Panc1 (cell line): ENCODE measurements around the gene SLC32A1. TPM values are rescaled to one million over a fixed set of nuclear protein-coding genes. Genes with fewer than 3 reads are reported as not detected.

Experiments
- ATAC-seq: fragments of 200-7000 bp; cut with Tn5 transposase; 2 replicates; pipeline ENCODE4 v1.9.1; 2020; ENCODE audit warnings: mild to moderate bottlenecking, moderate library complexity
- BruUV-seq: library from RNA; stranded (reverse); fragments of 400-500 nt; replicated peaks from 2 replicates; lab custom pipeline; 2021; lab: Mats Ljungman, UMichigan
- CTCF ChIA-PET: fragments of 300-600 bp; sonication (Branson Sonifier 250); formaldehyde crosslinking; loops from one replicate; lab custom pipeline; 2022; ENCODE audit warnings: antibody characterized with exemption; lab: Charles Lee
- POLR2A ChIA-PET: fragments of 300-600 bp; sonication (Branson Sonifier 250); formaldehyde crosslinking; loops from one replicate; lab custom pipeline; 2022; ENCODE audit warnings: antibody characterized with exemption; lab: Charles Lee
- DNase-seq: peaks from one replicate; pipeline ENCODE4 v3.0.0-alpha.2; 2010; ENCODE audit warnings: low read depth, low spot score
- H3K27ac ChIP-seq: 2 replicates; pipeline ENCODE4 v1.5.1; 2011; ENCODE audit warnings: mild to moderate bottlenecking, low read length, inconsistent platforms
- H3K27me3 ChIP-seq: fragments of 200-500 bp; sonication (Bioruptor generic); 2 replicates; pipeline ENCODE4 v1.6.0; 2014; ENCODE audit warnings: low read length, inconsistent platforms; ENCODE audit not compliant: control insufficient read depth, insufficient read depth
- H3K36me3 ChIP-seq: fragments of 200-500 bp; sonication (Bioruptor generic); 2 replicates; pipeline ENCODE4 v1.5.1; 2014; ENCODE audit warnings: inconsistent platforms, mild to moderate bottlenecking, low read length, moderate library complexity; ENCODE audit not compliant: control insufficient read depth, insufficient read depth
- H3K4me1 ChIP-seq: 2 replicates; pipeline ENCODE4 v1.5.1; 2011; ENCODE audit warnings: inconsistent platforms, mild to moderate bottlenecking, low read length, moderate library complexity; ENCODE audit not compliant: control insufficient read depth, insufficient read depth
- H3K4me3 ChIP-seq, 2 experiments: 2 replicates each; pipeline ENCODE4 v1.5.1; 2011 to 2012; ENCODE audit warnings: low read depth in 2 of 2, low read length in 2 of 2, mild to moderate bottlenecking in 2 of 2, inconsistent platforms in 1 of 2, moderate library complexity in 1 of 2
- H3K9me3 ChIP-seq: fragments of 200-500 bp; sonication (Bioruptor generic); 2 replicates; pipeline ENCODE4 v1.5.1; 2014; ENCODE audit warnings: low read depth, mild to moderate bottlenecking, inconsistent platforms, low read length, moderate library complexity; ENCODE audit not compliant: control insufficient read depth, insufficient read depth
- CTCF ChIP-seq: fragments of 450-650 bp; IDR thresholded peaks from 2 replicates; pipeline ENCODE4 v1.5.1; 2017; ENCODE audit warnings: mild to moderate bottlenecking
- POLR2AphosphoS5 ChIP-seq: IDR thresholded peaks from 2 replicates; pipeline ENCODE4 v1.6.1; 2012; ENCODE audit warnings: mild to moderate bottlenecking, low read depth, low read length, moderate library complexity
- REST ChIP-seq, 2 experiments: IDR thresholded peaks; 2 replicates each; pipeline ENCODE4 v1.6.1; 2011 to 2012; ENCODE audit warnings: low read depth in 2 of 2, control low read depth in 1 of 2, low read length in 1 of 2, mild to moderate bottlenecking in 1 of 2, moderate library complexity in 1 of 2; ENCODE audit not compliant: insufficient read depth in 1 of 2
- SIN3A ChIP-seq: IDR thresholded peaks from 2 replicates; pipeline ENCODE4 v1.6.1; 2012; ENCODE audit warnings: low read depth, mild to moderate bottlenecking, low read length, moderate library complexity, borderline replicate concordance; ENCODE audit not compliant: insufficient read depth
- TCF7L2 ChIP-seq: IDR thresholded peaks from 2 replicates; pipeline ENCODE4 v1.6.1; 2011; ENCODE audit warnings: mild to moderate bottlenecking, low read depth, low read length, inconsistent platforms
- in situ Hi-C: cut with HindIII; loops from 2 replicates; pipeline ENCODE4 v1.10.0; 2016; ENCODE audit warnings: low sequenced_read_pairs, low pct_unique_long_range_greater_than_20kb
- intact Hi-C: fragments of 100-400 bp; cut with micrococcal nuclease; formaldehyde crosslinking; loops from one replicate; pipeline ENCODE4 v1.10.0; 2022; ENCODE audit not compliant: unreplicated experiment
- total RNA-seq: library from RNA; stranded (reverse); gene quantifications from one replicate; pipeline ENCODE4 v1.2.1, GENCODE V29; 2021; ENCODE audit not compliant: unreplicated experiment

Gene SLC32A1
- total RNA-seq, 1 experiment from 2014 or later, result not detected

GRCh38 chr20:38759106-38759505 lies 34.8 kb downstream of the SLC32A1 start:
- BruUV-seq, result no TSS peak
- intact Hi-C loops (no loop called here), in situ Hi-C loops (no loop called here)
- ChIA-PET CTCF (no interaction called here), POLR2A (no interaction called here)
- DNase-seq (no peak), ATAC-seq (no peak)
- TF ChIP-seq REST (IDR thresholded peaks at IDR 0.05; ENCODE audit: insufficient read depth in 1 of 2, low read depth in 2 of 2, low read length in 1 of 2) (no peak), TCF7L2 (no peak), SIN3A (no peak), CTCF (no peak), POLR2AphosphoS5 (no peak)
- Histone ChIP-seq H3K4me1 (no peaks in the 10 kb centered on the region), H3K27ac (no peak overlapping the region), H3K36me3 (peaks cover 11% of the 10 kb centered on the region; the same call in 1 of the 2 replicates), H3K9me3 (no peaks in the 10 kb centered on the region), H3K4me3 (no peak overlapping the region), H3K27me3 (no peaks in the 10 kb centered on the region)

GRCh38 chr20:38760978-38761377 lies 36.7 kb downstream of the SLC32A1 start:
- CTCF ChIA-PET, result no interaction called here

GRCh38 chr20:38762174-38762573 lies 37.9 kb downstream of the SLC32A1 start:
- TF ChIP-seq REST (IDR thresholded peaks at IDR 0.05; ENCODE audit: insufficient read depth in 1 of 2, low read depth in 2 of 2, low read length in 1 of 2), result no peak
- TF ChIP-seq TCF7L2, result no peak
- TF ChIP-seq SIN3A, result no peak
- TF ChIP-seq POLR2AphosphoS5, result no peak
- TF ChIP-seq CTCF, result no peak
- CTCF ChIA-PET, result no interaction called here
- Histone ChIP-seq H3K27me3 (no peaks in the 10 kb centered on the region), H3K4me3 (no peak overlapping the region), H3K36me3 (peaks cover 20% of the 10 kb centered on the region), H3K27ac (no peak overlapping the region), H3K4me1 (no peaks in the 10 kb centered on the region), H3K9me3 (no peaks in the 10 kb centered on the region)
- POLR2A ChIA-PET, result interaction anchor here (0.6 kb wide), 1 partner anchor 22 kb away, joined by 10 read pairs; no protein-coding TSS in a partner anchor
- no peak for DNase-seq
- no TSS peak for BruUV-seq
- ATAC-seq, result no peak
- in situ Hi-C loops (no loop called here), intact Hi-C loops (no loop called here)

More at GRCh38 chr20:38760978-38761377, 36.7 kb downstream of the SLC32A1 start:
- in situ Hi-C loops (no loop called here), intact Hi-C loops (no loop called here)
- H3K27ac ChIP-seq, result no peak overlapping the region
- DNase-seq, result no peak
- no peak for ATAC-seq
- POLR2A ChIA-PET, result no interaction called here
- peaks cover 14% of the 10 kb centered on the region for H3K36me3 ChIP-seq
- no peaks in the 10 kb centered on the region for H3K4me1 ChIP-seq
- H3K9me3 ChIP-seq, result no peaks in the 10 kb centered on the region
- no peaks in the 10 kb centered on the region for H3K27me3 ChIP-seq
- no peak for TF ChIP-seq POLR2AphosphoS5
- no peak for TF ChIP-seq SIN3A
- H3K4me3 ChIP-seq, result no peak overlapping the region
- no TSS peak for BruUV-seq
